HCT116 (cell line): ENCODE measurements around the gene ZNRF3.
A peak's percentile ranks its signal among the peaks of the same experiment; 100 is the strongest.

Experiments used
- CTCF ChIP-seq, 3 experiments: fragments of 200-600 bp in 1 of 3; sonication (generic) in 1 of 3; IDR thresholded peaks in 2 of 3; conservative IDR thresholded peaks in 1 of 3; 2 replicates each; pipeline ENCODE4 v1.5.1; 2012 to 2017; ENCODE audit warnings: low read depth in 2 of 3, low read length in 2 of 3, antibody characterized with exemption in 1 of 3, borderline replicate concordance in 1 of 3, control low read depth in 1 of 3, mild to moderate bottlenecking in 1 of 3, mixed read lengths in 1 of 3, mixed run types in 1 of 3, moderate library complexity in 1 of 3; ENCODE audit not compliant: insufficient read depth in 1 of 3
- EZH2 ChIP-seq: fragments of 200-600 bp; sonication (generic); IDR thresholded peaks from 2 replicates; pipeline ENCODE4 v1.6.1; 2017; ENCODE audit warnings: antibody characterized with exemption, mixed run types
- POLR2A ChIP-seq: IDR thresholded peaks from 2 replicates; pipeline ENCODE4 v1.7.0; 2011; ENCODE audit warnings: borderline replicate concordance; ENCODE audit not compliant: insufficient read depth, insufficient read length; ENCODE audit errors: extremely low read depth
- POLR2AphosphoS5 ChIP-seq: IDR thresholded peaks from 2 replicates; pipeline ENCODE4 v1.6.1; 2011; ENCODE audit warnings: mild to moderate bottlenecking, low read depth, low read length, moderate library complexity
- REST ChIP-seq: IDR thresholded peaks from 2 replicates; pipeline ENCODE4 v1.6.1; 2012; ENCODE audit warnings: low read depth
- YY1 ChIP-seq: IDR thresholded peaks from 2 replicates; pipeline ENCODE4 v1.6.1; 2011; ENCODE audit warnings: low read length, low read depth, moderate library complexity, mild to moderate bottlenecking; ENCODE audit not compliant: insufficient replicate concordance; ENCODE audit errors: extremely low read depth
- ZFX ChIP-seq: fragments of 450-650 bp; IDR thresholded peaks from 2 replicates; pipeline ENCODE4 v1.6.1; 2017
- ZNF274 ChIP-seq: fragments of 200-500 bp; sonication (Bioruptor generic); IDR thresholded peaks from 2 replicates; pipeline ENCODE4 v1.6.1; 2014; ENCODE audit warnings: mild to moderate bottlenecking, low read depth, low read length, inconsistent platforms

GRCh38 chr22:29072979-29073617 is 189.7 kb downstream of the ZNRF3 start, which contains the start of gene KREMEN1:
- TF ChIP-seq CTCF (IDR thresholded peaks at IDR 0.05 in 2 of 3, conservative IDR thresholded peaks at IDR 0.05 in 1 of 3; ENCODE audit: borderline replicate concordance in 1 of 3, insufficient read depth in 1 of 3, low read depth in 2 of 3, low read length in 2 of 3): no peak
- no peak for TF ChIP-seq POLR2AphosphoS5
- TF ChIP-seq POLR2A: peak; percentile 14
- TF ChIP-seq YY1: no peak
- TF ChIP-seq EZH2: no peak
- TF ChIP-seq REST: no peak
- no peak for TF ChIP-seq ZNF274
- 0 out of 2 replicates have a peak, but pooled peaks have one; percentile 12 for TF ChIP-seq ZFX
